K562 (cell line): Measurements from ENCODE around the gene IRF5. TPM values are rescaled to one million over a fixed set of nuclear protein-coding genes. Genes with fewer than 3 reads are reported as not detected.

Source experiments
- E4F1 ChIP-seq: fragments of 250-450 bp; sonication (Bioruptor Pico); IDR thresholded peaks from 2 replicates; pipeline ENCODE4 v1.5.0; 2021; ENCODE audit warnings: mild to moderate bottlenecking, borderline replicate concordance
- JUNB ChIP-seq: fragments of 450-650 bp; formaldehyde crosslinking; conservative IDR thresholded peaks from 2 replicates; pipeline ENCODE4 v1.4.0; 2020; ENCODE audit warnings: mild to moderate bottlenecking
- KAT8 ChIP-seq: fragments of 450-650 bp; IDR thresholded peaks from 2 replicates; pipeline ENCODE4 v1.6.1; 2016; ENCODE audit warnings: low read depth, mild to moderate bottlenecking
- NFE2L1 ChIP-seq: fragments of 450-650 bp; IDR thresholded peaks from 2 replicates; pipeline ENCODE4 v1.6.1; 2016; ENCODE audit warnings: missing genetic modification characterization, low read depth, mild to moderate bottlenecking, missing compliant biosample characterization, moderate library complexity, borderline replicate concordance
- RREB1 ChIP-seq: fragments of 250-450 bp; sonication (Bioruptor Pico); IDR thresholded peaks from 2 replicates; pipeline ENCODE4 v1.4.0; 2020
- SMARCB1 ChIP-seq: IDR thresholded peaks from 2 replicates; pipeline ENCODE4 v1.6.1; 2011; ENCODE audit warnings: improper control_type of control experiment, low read depth; ENCODE audit not compliant: insufficient read length
- TEAD4 ChIP-seq, 2 experiments: sonication (generic) in 1 of 2; formaldehyde crosslinking in 1 of 2; IDR thresholded peaks; 2 replicates each; pipeline versions ENCODE4 v1.6.1 to v1.8.0; 2012 to 2022; ENCODE audit warnings: borderline replicate concordance in 1 of 2, inconsistent platforms in 1 of 2, low read length in 1 of 2, mild to moderate bottlenecking in 1 of 2, missing genetic modification reagents in 1 of 2
- polyA plus RNA-seq, 8 experiments: library from polyadenylated mRNA; depleted of rRNA in 4 of 8; stranded (reverse) in 5 of 8; unstranded in 3 of 8; fragments of >200 nt; fragmentation: Nextera tagmentation in 2 of 8; fragmentation: Illumina TruSeq in 1 of 8; extraction: Ambion mirVana in 2 of 8; extraction: Trizol in 1 of 8; gene quantifications; 2 replicates each; pipeline versions ENCODE4 v1.2.1 to v1.2.3, GENCODE V29; 2011 to 2014; ENCODE audit warnings: inconsistent platforms in 1 of 8, missing spikeins in 1 of 8
- total RNA-seq, 7 experiments: library from RNA; depleted of rRNA in 6 of 7; stranded (reverse); fragments of >200 nt in 6 of 7; fragmentation: Illumina TruSeq in 2 of 7; extraction: Trizol in 2 of 7; gene quantifications; 2 replicates each; pipeline versions ENCODE4 v1.2.1 to v1.2.3, GENCODE V29; 2011 to 2021; ENCODE audit warnings: low replicate concordance in 1 of 7
- TF ChIP-seq, protein P1 (sequence below): fragments of 450-650 bp; IDR thresholded peaks from 2 replicates; pipeline ENCODE4 v1.6.1; 2014; ENCODE audit warnings: low read depth, mild to moderate bottlenecking, moderate library complexity, borderline replicate concordance
- TF ChIP-seq, protein P2 (sequence below): fragments of 150-350 bp; conservative IDR thresholded peaks from 2 replicates; pipeline ENCODE4 v1.6.1; 2014; ENCODE audit warnings: low read length

The IRF5 gene
- total and polyA plus RNA-seq, 9 of the 15 experiments (the other 6 are each of a cell fraction or from before 2014, with no cell fraction given) = 0.04 TPM; not detected in 8

- no peak for TF ChIP-seq E4F1 (CRISPR knock-in tag)
- no peak for TF ChIP-seq TEAD4 (IDR thresholded peaks at IDR 0.05; ENCODE audit: low read length)
- no peak for TF ChIP-seq TEAD4 (CRISPR knock-in tag; IDR thresholded peaks at IDR 0.05; ENCODE audit: borderline replicate concordance)
- TF ChIP-seq KAT8 = no peak
- TF ChIP-seq, protein P1, sequence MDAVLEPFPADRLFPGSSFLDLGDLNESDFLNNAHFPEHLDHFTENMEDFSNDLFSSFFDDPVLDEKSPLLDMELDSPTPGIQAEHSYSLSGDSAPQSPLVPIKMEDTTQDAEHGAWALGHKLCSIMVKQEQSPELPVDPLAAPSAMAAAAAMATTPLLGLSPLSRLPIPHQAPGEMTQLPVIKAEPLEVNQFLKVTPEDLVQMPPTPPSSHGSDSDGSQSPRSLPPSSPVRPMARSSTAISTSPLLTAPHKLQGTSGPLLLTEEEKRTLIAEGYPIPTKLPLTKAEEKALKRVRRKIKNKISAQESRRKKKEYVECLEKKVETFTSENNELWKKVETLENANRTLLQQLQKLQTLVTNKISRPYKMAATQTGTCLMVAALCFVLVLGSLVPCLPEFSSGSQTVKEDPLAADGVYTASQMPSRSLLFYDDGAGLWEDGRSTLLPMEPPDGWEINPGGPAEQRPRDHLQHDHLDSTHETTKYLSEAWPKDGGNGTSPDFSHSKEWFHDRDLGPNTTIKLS = no peak
- TF ChIP-seq NFE2L1 = no peak
- TF ChIP-seq, protein P2, sequence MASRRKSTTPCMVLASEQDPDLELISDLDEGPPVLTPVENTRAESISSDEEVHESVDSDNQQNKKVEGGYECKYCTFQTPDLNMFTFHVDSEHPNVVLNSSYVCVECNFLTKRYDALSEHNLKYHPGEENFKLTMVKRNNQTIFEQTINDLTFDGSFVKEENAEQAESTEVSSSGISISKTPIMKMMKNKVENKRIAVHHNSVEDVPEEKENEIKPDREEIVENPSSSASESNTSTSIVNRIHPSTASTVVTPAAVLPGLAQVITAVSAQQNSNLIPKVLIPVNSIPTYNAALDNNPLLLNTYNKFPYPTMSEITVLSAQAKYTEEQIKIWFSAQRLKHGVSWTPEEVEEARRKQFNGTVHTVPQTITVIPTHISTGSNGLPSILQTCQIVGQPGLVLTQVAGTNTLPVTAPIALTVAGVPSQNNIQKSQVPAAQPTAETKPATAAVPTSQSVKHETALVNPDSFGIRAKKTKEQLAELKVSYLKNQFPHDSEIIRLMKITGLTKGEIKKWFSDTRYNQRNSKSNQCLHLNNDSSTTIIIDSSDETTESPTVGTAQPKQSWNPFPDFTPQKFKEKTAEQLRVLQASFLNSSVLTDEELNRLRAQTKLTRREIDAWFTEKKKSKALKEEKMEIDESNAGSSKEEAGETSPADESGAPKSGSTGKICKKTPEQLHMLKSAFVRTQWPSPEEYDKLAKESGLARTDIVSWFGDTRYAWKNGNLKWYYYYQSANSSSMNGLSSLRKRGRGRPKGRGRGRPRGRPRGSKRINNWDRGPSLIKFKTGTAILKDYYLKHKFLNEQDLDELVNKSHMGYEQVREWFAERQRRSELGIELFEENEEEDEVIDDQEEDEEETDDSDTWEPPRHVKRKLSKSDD = no peak
- TF ChIP-seq RREB1 (CRISPR knock-in tag) = no peak
- TF ChIP-seq JUNB (CRISPR knock-in tag) = no peak
- no peak for TF ChIP-seq SMARCB1
These were observed 49.5 kb upstream of the IRF5 start (continued) for GRCh38 chr7:128888039-128888755.
